Measurements from ENCODE around the gene UBE3D.

DNA sequence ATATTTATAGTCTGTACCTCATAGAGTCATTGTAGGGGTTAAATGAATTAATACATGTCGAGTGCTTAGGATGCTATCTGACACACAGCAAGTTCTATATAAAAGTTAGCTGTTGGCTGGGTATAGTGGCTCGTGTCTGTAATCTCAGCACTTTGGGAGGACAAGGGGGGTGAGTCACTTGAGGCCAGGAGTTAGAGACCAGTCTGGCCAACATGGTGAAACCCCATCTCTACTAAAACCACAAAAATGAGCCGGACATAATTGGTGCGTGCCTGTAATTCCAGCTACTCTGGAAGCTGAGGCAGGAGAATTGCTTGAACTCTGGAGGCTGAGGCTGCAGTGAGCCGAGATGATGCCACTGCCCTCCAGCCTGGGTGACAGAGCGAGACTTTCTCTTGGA lies 222.9 kb downstream of the UBE3D start:
- no peak for TF ChIP-seq EZH2 (optimal IDR thresholded peaks at IDR 0.05; ENCODE audit: low read depth, low read length)
- TF ChIP-seq CTCF (IDR thresholded peaks at IDR 0.05; ENCODE audit: low read length): no peak
- no peak for TF ChIP-seq EZH2phosphoT487 (IDR thresholded peaks at IDR 0.05; ENCODE audit: low read length)
